Thyroid gland (tissue), 4 donors: Measurements from ENCODE around the gene L3MBTL2.
A peak's percentile ranks its signal among the peaks of the same experiment; 100 is the strongest.

Source experiments
- POLR2A ChIP-seq, 2 donors: fragments of 450-650 bp; IDR thresholded peaks; one replicate each; pipeline ENCODE4 v1.6.1; 2017; ENCODE audit warnings: antibody characterized with exemption in 2 of 2, mild to moderate bottlenecking in 2 of 2, moderate library complexity in 1 of 2
- TF ChIP-seq, protein P1 (sequence below), 6 experiments: fragments of 200-600 bp in 3 of 6; fragments of 450-650 bp in 3 of 6; sonication (generic) in 3 of 6; IDR thresholded peaks; one replicate each; pipeline ENCODE4 v1.5.1; 2016 to 2019; ENCODE audit warnings: antibody characterized with exemption in 6 of 6, mild to moderate bottlenecking in 2 of 6, inconsistent platforms in 1 of 6, moderate library complexity in 1 of 6

DNA sequence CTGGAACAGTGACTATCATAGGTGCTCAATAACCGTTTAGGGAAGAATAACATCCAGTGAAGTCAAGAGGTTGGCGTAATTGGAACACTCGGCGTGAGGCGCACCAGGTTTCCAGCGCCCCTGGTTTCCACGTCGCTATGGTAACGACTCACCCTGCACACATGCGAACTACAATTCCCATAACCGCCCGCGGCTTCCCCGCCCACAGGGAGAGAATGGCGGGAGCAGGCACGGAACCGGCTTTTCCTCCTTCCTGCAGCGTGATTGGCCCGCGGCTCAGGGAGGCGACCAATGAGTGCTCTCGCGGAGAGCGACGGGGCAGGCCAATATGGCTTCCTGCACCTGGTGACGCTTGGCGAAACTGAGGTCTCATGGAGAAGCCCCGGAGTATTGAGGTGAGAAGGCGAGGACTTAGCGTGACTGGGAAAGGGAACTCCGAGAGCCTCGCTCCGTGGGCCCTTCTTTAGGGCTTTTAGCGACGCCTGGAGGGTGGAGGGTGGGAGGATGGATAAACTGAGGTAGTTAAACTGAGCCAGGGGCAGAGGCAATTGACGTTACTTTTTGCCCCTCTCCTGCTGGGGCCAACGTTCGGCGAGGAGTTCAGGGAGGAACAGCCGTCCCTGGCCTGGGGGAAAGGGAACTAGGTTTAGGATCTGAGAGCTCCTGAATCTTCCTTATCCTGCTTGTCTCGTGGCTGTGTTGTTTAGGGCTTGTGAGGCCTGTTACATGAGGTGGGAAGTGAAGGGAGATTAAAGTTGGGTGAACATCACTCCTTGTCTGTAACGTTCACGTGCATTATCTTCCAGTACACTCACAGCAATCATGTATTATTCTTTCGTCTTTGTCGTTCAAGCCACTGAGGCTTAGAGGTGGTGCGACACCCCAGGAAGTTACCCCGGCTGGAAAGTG lies at the start of gene L3MBTL2:
- TF ChIP-seq, protein P1, sequence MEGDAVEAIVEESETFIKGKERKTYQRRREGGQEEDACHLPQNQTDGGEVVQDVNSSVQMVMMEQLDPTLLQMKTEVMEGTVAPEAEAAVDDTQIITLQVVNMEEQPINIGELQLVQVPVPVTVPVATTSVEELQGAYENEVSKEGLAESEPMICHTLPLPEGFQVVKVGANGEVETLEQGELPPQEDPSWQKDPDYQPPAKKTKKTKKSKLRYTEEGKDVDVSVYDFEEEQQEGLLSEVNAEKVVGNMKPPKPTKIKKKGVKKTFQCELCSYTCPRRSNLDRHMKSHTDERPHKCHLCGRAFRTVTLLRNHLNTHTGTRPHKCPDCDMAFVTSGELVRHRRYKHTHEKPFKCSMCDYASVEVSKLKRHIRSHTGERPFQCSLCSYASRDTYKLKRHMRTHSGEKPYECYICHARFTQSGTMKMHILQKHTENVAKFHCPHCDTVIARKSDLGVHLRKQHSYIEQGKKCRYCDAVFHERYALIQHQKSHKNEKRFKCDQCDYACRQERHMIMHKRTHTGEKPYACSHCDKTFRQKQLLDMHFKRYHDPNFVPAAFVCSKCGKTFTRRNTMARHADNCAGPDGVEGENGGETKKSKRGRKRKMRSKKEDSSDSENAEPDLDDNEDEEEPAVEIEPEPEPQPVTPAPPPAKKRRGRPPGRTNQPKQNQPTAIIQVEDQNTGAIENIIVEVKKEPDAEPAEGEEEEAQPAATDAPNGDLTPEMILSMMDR (IDR thresholded peaks at IDR 0.05) = no peak
- peak in 1 of 2 donors; percentile 50 for TF ChIP-seq POLR2A (IDR thresholded peaks at IDR 0.05)
